ENCODE data around the gene TGFBR3. TPM values are rescaled to one million over a fixed set of nuclear protein-coding genes. Genes with fewer than 3 reads are reported as not detected.

The TGFBR3 gene
- total and polyA plus RNA-seq, 9 donors = 92.4 to 442 (median 165) TPM

- TF ChIP-seq CTCF (IDR thresholded peaks at IDR 0.05) (no peak), EP300 (IDR thresholded peaks at IDR 0.05) (no peak), POLR2A (IDR thresholded peaks at IDR 0.05) (no peak)
- H3K9me3 ChIP-seq = no peaks in the 10 kb centered on the region
- no peak overlapping the region for H3K4me3 ChIP-seq
- WGBS, 3 donors = 29 to 38% (median 38%) methylated on average over 4 of the region's 4 CpGs
- H3K27ac ChIP-seq = peak overlapping the region in 1 of 2 donors; percentile 63
- DNase-seq = peak in 1 of 5 donors; percentile 27
- H3K4me1 ChIP-seq (ENCODE audit: insufficient read depth) = peaks cover 24% of the 10 kb centered on the region
- no peaks in the 10 kb centered on the region for H3K27me3 ChIP-seq
- no peaks in the 10 kb centered on the region for H3K36me3 ChIP-seq
- intact Hi-C loops (cut with DNase I) = no loop called here
Measured at GRCh38 chr1:91750398-91750996, 135.5 kb downstream of the TGFBR3 start.

- H3K4me3 ChIP-seq = no peak overlapping the region
- peak in 1 of 5 donors; percentile 27 for DNase-seq
- no peaks in the 10 kb centered on the region for H3K9me3 ChIP-seq
- WGBS, 3 donors = 88 to 92% (median 91%) methylated on average over 6 of the region's 6 CpGs
- no peaks in the 10 kb centered on the region for H3K36me3 ChIP-seq
- no peaks in the 10 kb centered on the region for H3K27me3 ChIP-seq
- H3K4me1 ChIP-seq (ENCODE audit: insufficient read depth) = peaks cover 24% of the 10 kb centered on the region
- intact Hi-C loops (cut with DNase I) = no loop called here
- TF ChIP-seq EP300 (IDR thresholded peaks at IDR 0.05) = no peak
- no peak for TF ChIP-seq POLR2A (IDR thresholded peaks at IDR 0.05)
- peak overlapping the region in 1 of 2 donors; percentile 63 for H3K27ac ChIP-seq
Measured at GRCh38 chr1:91749788-91750231, 136.1 kb downstream of the TGFBR3 start.

- H3K27me3 ChIP-seq = no peaks in the 10 kb centered on the region
- H3K4me3 ChIP-seq = no peak overlapping the region
- H3K36me3 ChIP-seq = no peaks in the 10 kb centered on the region
- intact Hi-C loops (cut with DNase I) = no loop called here
- TF ChIP-seq EP300 (IDR thresholded peaks at IDR 0.05) (no peak), POLR2A (IDR thresholded peaks at IDR 0.05) (no peak), CTCF (IDR thresholded peaks at IDR 0.05) (no peak)
- no peaks in the 10 kb centered on the region for H3K9me3 ChIP-seq
- WGBS, 3 donors = 88 to 94% (median 92%) methylated on average over 6 of the region's 6 CpGs
- peak in 1 of 5 donors; percentile 16 for DNase-seq
- H3K27ac ChIP-seq = no peak overlapping the region
- H3K4me1 ChIP-seq (ENCODE audit: insufficient read depth) = peaks cover 29% of the 10 kb centered on the region
Measured at GRCh38 chr1:91747666-91748065, 138.3 kb downstream of the TGFBR3 start.

- H3K4me1 ChIP-seq (ENCODE audit: insufficient read depth) = peaks cover 36% of the 10 kb centered on the region
- 93 to 97% (median 95%) methylated on average over 3 of the region's 3 CpGs for WGBS, 3 donors
Measured at GRCh38 chr1:91746728-91747338, 139.1 kb downstream of the TGFBR3 start.

More at GRCh38 chr1:91746728-91747338, 139.1 kb downstream of the TGFBR3 start:
- peak overlapping the region in 1 of 2 donors; percentile 32 for H3K27ac ChIP-seq
- H3K36me3 ChIP-seq = no peaks in the 10 kb centered on the region
- H3K27me3 ChIP-seq = no peaks in the 10 kb centered on the region
- H3K9me3 ChIP-seq = no peaks in the 10 kb centered on the region
- no peak overlapping the region for H3K4me3 ChIP-seq
- TF ChIP-seq EP300 (IDR thresholded peaks at IDR 0.05) (no peak), CTCF (IDR thresholded peaks at IDR 0.05) (no peak), POLR2A (IDR thresholded peaks at IDR 0.05) (no peak)
- intact Hi-C loops (cut with DNase I) = no loop called here
- DNase-seq = peak in 1 of 5 donors; percentile 9
